ENCODE data around the gene GAS2L2. TPM values are rescaled to one million over a fixed set of nuclear protein-coding genes. Genes with fewer than 3 reads are reported as not detected.

GAS2L2 gene
- total RNA-seq, 1 donor from 2014 or later = not detected

DNA sequence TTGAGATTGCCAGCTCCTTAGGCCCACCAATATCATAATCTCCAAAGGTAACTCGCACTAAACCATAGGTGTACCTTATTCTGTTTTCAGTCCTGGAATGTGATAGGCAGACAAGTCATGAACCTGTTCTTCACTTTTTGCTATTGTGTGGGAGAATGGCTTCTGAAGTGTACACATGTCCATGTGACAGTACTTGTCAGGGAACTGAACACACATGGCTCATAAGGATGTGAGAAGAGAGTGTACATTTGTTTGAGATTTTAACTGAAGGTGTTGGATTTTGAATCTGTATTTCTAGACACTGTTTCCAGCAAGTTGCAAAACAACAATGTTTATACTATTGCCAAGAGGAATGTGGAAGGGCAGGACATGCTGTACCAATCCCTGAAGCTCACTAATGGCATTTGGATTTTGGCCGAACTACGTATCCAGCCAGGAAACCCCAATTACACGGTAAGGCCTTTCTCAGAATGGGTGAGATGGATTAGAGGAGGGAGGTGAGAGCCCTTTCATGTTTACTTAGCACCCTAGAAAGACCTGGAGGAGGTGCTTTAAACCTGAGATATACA is 36.1 kb downstream of the GAS2L2 start:
- Mint-ChIP-seq H3K9me3 (ENCODE audit: low read depth) (no peaks in the 10 kb centered on the region), H3K27ac (ENCODE audit: unreplicated experiment) (peak overlapping the region; percentile 77)

GRCh38 chr17:35716173-35716572 is 36.9 kb downstream of the GAS2L2 start:
- Mint-ChIP-seq H3K36me3 (ENCODE audit: low read depth) (peaks cover 14% of the 10 kb centered on the region), H3K27ac (ENCODE audit: unreplicated experiment) (no peak overlapping the region), H3K27me3 (ENCODE audit: low read depth) (no peaks in the 10 kb centered on the region), H3K9me3 (ENCODE audit: low read depth) (no peaks in the 10 kb centered on the region), H3K4me1 (ENCODE audit: low read depth) (peaks cover 27% of the 10 kb centered on the region), H3K4me3 (ENCODE audit: unreplicated experiment) (no peak overlapping the region)
- TF ChIP-seq, protein P1, sequence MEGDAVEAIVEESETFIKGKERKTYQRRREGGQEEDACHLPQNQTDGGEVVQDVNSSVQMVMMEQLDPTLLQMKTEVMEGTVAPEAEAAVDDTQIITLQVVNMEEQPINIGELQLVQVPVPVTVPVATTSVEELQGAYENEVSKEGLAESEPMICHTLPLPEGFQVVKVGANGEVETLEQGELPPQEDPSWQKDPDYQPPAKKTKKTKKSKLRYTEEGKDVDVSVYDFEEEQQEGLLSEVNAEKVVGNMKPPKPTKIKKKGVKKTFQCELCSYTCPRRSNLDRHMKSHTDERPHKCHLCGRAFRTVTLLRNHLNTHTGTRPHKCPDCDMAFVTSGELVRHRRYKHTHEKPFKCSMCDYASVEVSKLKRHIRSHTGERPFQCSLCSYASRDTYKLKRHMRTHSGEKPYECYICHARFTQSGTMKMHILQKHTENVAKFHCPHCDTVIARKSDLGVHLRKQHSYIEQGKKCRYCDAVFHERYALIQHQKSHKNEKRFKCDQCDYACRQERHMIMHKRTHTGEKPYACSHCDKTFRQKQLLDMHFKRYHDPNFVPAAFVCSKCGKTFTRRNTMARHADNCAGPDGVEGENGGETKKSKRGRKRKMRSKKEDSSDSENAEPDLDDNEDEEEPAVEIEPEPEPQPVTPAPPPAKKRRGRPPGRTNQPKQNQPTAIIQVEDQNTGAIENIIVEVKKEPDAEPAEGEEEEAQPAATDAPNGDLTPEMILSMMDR (IDR thresholded peaks at IDR 0.05) = no peak
- DNase-seq (ENCODE audit: low spot score) = no peak

More for the DNA sequence above, 36.1 kb downstream of the GAS2L2 start:
- Mint-ChIP-seq H3K4me1 (ENCODE audit: low read depth) (peaks cover 26% of the 10 kb centered on the region), H3K36me3 (ENCODE audit: low read depth) (peaks cover 14% of the 10 kb centered on the region), H3K4me3 (ENCODE audit: unreplicated experiment) (no peak overlapping the region), H3K27me3 (ENCODE audit: low read depth) (no peaks in the 10 kb centered on the region)
- TF ChIP-seq, protein P1 (IDR thresholded peaks at IDR 0.05) = no peak
- no peak for DNase-seq (ENCODE audit: low spot score)

GRCh38 chr17:35715416-35715815 is 37.6 kb downstream of the GAS2L2 start:
- H3K9me3 Mint-ChIP-seq (ENCODE audit: low read depth) = no peaks in the 10 kb centered on the region
- peaks cover 14% of the 10 kb centered on the region for H3K36me3 Mint-ChIP-seq (ENCODE audit: low read depth)
- no peak overlapping the region for H3K4me3 Mint-ChIP-seq (ENCODE audit: unreplicated experiment)
- TF ChIP-seq, protein P1 (IDR thresholded peaks at IDR 0.05) = no peak
- no peaks in the 10 kb centered on the region for H3K27me3 Mint-ChIP-seq (ENCODE audit: low read depth)
- H3K27ac Mint-ChIP-seq (ENCODE audit: unreplicated experiment) = no peak overlapping the region
- H3K4me1 Mint-ChIP-seq (ENCODE audit: low read depth) = peaks cover 30% of the 10 kb centered on the region
- no peak for DNase-seq (ENCODE audit: low spot score)

DNA sequence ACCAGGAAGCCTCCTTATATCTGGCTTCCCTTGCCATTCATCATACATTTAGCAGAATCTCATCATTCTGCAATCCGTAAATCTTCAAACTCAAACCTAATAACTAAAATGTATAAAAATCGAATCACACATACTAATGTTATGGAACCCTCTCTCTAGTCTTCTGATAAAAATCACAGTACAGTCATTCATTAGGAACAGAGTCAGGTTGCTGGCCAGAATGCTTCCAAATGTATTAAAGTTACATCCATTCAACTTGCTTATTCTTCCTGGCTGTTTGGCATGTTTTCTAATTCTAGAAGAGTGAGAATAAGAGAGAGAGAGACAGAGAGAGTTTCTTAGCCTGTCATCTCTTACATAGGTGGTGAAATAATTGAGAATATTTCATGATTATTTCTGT is 38.1 kb downstream of the GAS2L2 start:
- no peaks in the 10 kb centered on the region for H3K27me3 Mint-ChIP-seq (ENCODE audit: low read depth)
- no peak for DNase-seq (ENCODE audit: low spot score)
- no peak overlapping the region for H3K4me3 Mint-ChIP-seq (ENCODE audit: unreplicated experiment)
- H3K36me3 Mint-ChIP-seq (ENCODE audit: low read depth) = peaks cover 12% of the 10 kb centered on the region
- H3K4me1 Mint-ChIP-seq (ENCODE audit: low read depth) = peaks cover 35% of the 10 kb centered on the region
- no peak overlapping the region for H3K27ac Mint-ChIP-seq (ENCODE audit: unreplicated experiment)
- H3K9me3 Mint-ChIP-seq (ENCODE audit: low read depth) = no peaks in the 10 kb centered on the region
- TF ChIP-seq, protein P1 (IDR thresholded peaks at IDR 0.05) = no peak

DNA sequence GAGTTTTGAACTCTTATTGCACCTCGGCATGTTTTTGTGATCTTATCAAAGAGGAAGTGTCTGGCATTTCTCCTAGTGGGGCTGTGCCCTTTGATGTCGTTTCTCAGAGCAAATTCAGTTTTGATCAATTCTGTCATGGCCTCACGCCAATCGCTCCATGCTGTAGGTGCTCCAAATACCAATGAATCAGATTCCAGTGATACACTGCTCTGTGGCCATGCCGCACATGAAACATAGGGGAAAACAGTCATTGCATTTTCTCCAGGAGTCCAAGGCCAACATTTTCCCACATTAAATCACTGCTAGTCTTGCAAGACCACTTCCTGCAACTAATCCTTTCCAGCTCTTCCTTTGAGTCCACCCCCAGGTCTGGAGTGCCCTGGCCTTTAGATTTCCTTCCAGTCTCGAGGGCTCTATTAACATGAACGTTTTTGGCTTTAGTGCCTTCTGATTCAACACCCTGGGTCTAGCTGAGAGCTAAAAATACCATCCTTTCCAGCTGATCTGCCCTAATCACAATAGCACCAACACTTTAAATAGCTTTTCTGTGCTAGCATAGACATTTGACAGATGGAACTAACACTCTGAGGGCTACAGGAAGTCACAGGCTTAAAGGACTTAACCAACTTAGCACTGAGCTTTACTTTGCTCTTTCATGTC is 39.8 kb downstream of the GAS2L2 start:
- no peak for DNase-seq (ENCODE audit: low spot score)
- TF ChIP-seq, protein P1 (IDR thresholded peaks at IDR 0.05) = no peak
- no peaks in the 10 kb centered on the region for H3K27me3 Mint-ChIP-seq (ENCODE audit: low read depth)
- H3K9me3 Mint-ChIP-seq (ENCODE audit: low read depth) = no peaks in the 10 kb centered on the region
- peaks cover 8% of the 10 kb centered on the region for H3K36me3 Mint-ChIP-seq (ENCODE audit: low read depth)
- peaks cover 41% of the 10 kb centered on the region for H3K4me1 Mint-ChIP-seq (ENCODE audit: low read depth)
- no peak overlapping the region for H3K27ac Mint-ChIP-seq (ENCODE audit: unreplicated experiment)
- no peak overlapping the region for H3K4me3 Mint-ChIP-seq (ENCODE audit: unreplicated experiment)

All from chondrocyte (in vitro differentiated cells).